ENCODE measurements around the gene BRPF1.

The BRPF1 gene

GRCh38 chr3:9779721-9780457 is 48.4 kb downstream of the BRPF1 start:
- H3K27me3 ChIP-seq (ENCODE audit: insufficient read depth, low read length): no peaks in the 10 kb centered on the region
- H3K79me2 ChIP-seq (ENCODE audit: control insufficient read depth, insufficient read depth, low read length, unreplicated experiment): no peaks in the 10 kb centered on the region
- peaks cover 19% of the 10 kb centered on the region for H3K4me1 ChIP-seq (ENCODE audit: control insufficient read depth, insufficient read depth, low read length, unreplicated experiment)
- no peak overlapping the region for H3K27ac ChIP-seq (ENCODE audit: low read depth, low read length)
- H3K4me3 ChIP-seq (ENCODE audit: low read depth, low read length): no peak overlapping the region
- H2AFZ ChIP-seq (ENCODE audit: low read length, unreplicated experiment): no peak overlapping the region
- peaks cover 10% of the 10 kb centered on the region; the same call in 1 of the 2 replicates for H3K36me3 ChIP-seq (ENCODE audit: insufficient read depth, low read length)

- Histone ChIP-seq H3K27me3 (ENCODE audit: insufficient read depth, low read length) (no peaks in the 10 kb centered on the region), H3K27ac (ENCODE audit: low read depth, low read length) (no peak overlapping the region), H3K4me1 (ENCODE audit: control insufficient read depth, insufficient read depth, low read length, unreplicated experiment) (peaks cover 19% of the 10 kb centered on the region), H3K36me3 (ENCODE audit: insufficient read depth, low read length) (peaks cover 13% of the 10 kb centered on the region; the same call in 1 of the 2 replicates), H3K79me2 (ENCODE audit: control insufficient read depth, insufficient read depth, low read length, unreplicated experiment) (no peaks in the 10 kb centered on the region), H3K4me3 (ENCODE audit: low read depth, low read length) (no peak overlapping the region), H2AFZ (ENCODE audit: low read length, unreplicated experiment) (no peak overlapping the region)
These were observed 48.9 kb downstream of the BRPF1 start for GRCh38 chr3:9780458-9780812.

GRCh38 chr3:9780910-9781309 is 49.4 kb downstream of the BRPF1 start:
- H3K79me2 ChIP-seq (ENCODE audit: control insufficient read depth, insufficient read depth, low read length, unreplicated experiment): no peaks in the 10 kb centered on the region
- peaks cover 13% of the 10 kb centered on the region; the same call in 1 of the 2 replicates for H3K36me3 ChIP-seq (ENCODE audit: insufficient read depth, low read length)
- no peak overlapping the region for H2AFZ ChIP-seq (ENCODE audit: low read length, unreplicated experiment)
- H3K27me3 ChIP-seq (ENCODE audit: insufficient read depth, low read length): no peaks in the 10 kb centered on the region
- peaks cover 19% of the 10 kb centered on the region for H3K4me1 ChIP-seq (ENCODE audit: control insufficient read depth, insufficient read depth, low read length, unreplicated experiment)
- H3K27ac ChIP-seq (ENCODE audit: low read depth, low read length): no peak overlapping the region
- no peak overlapping the region for H3K4me3 ChIP-seq (ENCODE audit: low read depth, low read length)

DNA sequence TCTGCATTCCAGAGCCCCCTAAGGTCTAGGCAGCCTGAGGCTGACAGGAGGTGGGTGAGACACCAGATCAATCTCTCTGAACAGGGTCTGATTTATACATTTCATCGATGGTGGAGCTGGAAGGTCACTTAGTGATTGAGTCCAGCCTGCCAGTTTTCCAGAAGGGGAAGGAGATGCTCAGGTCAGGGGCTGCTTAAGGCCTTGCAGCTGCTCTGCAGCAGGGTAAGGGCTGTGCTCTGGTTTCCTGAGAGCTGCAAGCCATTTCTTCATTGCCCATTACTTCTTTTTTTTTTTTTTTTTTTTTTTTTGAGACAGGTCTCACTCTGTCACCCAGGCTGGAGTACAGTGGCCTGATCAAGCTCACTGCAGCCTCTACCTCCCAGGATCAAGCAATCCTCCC is 50.0 kb downstream of the BRPF1 start:
- Histone ChIP-seq H2AFZ (ENCODE audit: low read length, unreplicated experiment) (no peak overlapping the region), H3K36me3 (ENCODE audit: insufficient read depth, low read length) (peaks cover 13% of the 10 kb centered on the region; the same call in 1 of the 2 replicates), H3K27ac (ENCODE audit: low read depth, low read length) (no peak overlapping the region), H3K27me3 (ENCODE audit: insufficient read depth, low read length) (no peaks in the 10 kb centered on the region), H3K4me3 (ENCODE audit: low read depth, low read length) (no peak overlapping the region), H3K4me1 (ENCODE audit: control insufficient read depth, insufficient read depth, low read length, unreplicated experiment) (peaks cover 19% of the 10 kb centered on the region), H3K79me2 (ENCODE audit: control insufficient read depth, insufficient read depth, low read length, unreplicated experiment) (no peaks in the 10 kb centered on the region)

DNA sequence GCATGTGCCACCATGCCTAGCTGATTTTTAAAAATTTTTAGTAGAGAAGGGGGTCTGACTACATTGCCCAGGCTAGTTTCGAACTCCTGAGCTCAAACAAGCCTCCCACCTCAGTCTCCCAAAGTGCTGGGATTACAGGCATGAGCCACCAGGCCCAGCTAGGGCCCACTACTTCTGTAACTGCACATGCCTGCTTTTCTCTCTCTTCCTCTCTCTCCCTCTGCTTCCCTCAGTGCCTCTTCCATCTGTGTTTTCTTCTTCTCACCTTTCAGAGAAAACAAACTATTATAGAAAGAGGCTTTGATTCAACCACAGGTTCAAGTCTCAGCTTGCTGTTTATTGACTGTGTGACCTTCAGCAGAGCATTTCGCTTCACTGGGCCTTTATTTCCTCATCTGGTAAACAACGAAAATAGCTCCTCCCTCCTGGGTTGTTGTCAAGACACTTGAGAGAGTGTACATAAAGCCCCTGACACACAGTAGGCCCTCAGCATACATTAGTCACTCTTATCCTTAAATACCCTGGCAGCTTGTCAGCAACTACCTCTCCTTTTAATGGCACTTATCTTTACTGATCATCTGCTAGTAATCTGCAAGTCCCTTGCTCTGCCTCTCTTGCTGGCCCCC is 50.6 kb downstream of the BRPF1 start:
- H3K27me3 ChIP-seq (ENCODE audit: insufficient read depth, low read length): no peaks in the 10 kb centered on the region
- no peak overlapping the region for H2AFZ ChIP-seq (ENCODE audit: low read length, unreplicated experiment)
- no peaks in the 10 kb centered on the region for H3K79me2 ChIP-seq (ENCODE audit: control insufficient read depth, insufficient read depth, low read length, unreplicated experiment)
- H3K4me3 ChIP-seq (ENCODE audit: low read depth, low read length): no peak overlapping the region
- H3K4me1 ChIP-seq (ENCODE audit: control insufficient read depth, insufficient read depth, low read length, unreplicated experiment): peaks cover 19% of the 10 kb centered on the region
- H3K27ac ChIP-seq (ENCODE audit: low read depth, low read length): no peak overlapping the region
- peaks cover 13% of the 10 kb centered on the region; the same call in 1 of the 2 replicates for H3K36me3 ChIP-seq (ENCODE audit: insufficient read depth, low read length)

DNA sequence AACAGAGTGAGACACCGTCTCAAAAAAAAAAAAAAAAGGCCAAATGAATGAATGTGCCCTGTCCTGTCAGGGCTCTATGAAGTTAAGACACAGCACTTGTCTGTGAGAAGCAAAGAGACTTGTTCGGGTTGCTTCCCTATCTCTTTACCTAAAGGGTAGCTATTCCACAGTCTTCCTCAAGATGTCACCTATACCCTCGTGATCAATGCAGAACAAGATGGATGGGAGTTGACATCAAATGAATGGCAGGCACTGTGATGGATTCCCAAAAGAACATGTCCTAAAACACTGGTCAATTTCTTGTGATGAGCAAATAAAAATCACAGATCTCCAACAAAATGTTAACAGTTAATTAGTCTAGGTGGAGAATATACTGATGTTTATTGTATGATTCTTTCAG is 51.2 kb downstream of the BRPF1 start:
- peaks cover 13% of the 10 kb centered on the region; the same call in 1 of the 2 replicates for H3K36me3 ChIP-seq (ENCODE audit: insufficient read depth, low read length)

GRCh38 chr3:9783954-9784353 is 52.4 kb downstream of the BRPF1 start:
- Histone ChIP-seq H3K27ac (ENCODE audit: low read depth, low read length) (no peak overlapping the region), H2AFZ (ENCODE audit: low read length, unreplicated experiment) (no peak overlapping the region), H3K4me1 (ENCODE audit: control insufficient read depth, insufficient read depth, low read length, unreplicated experiment) (peaks cover 1% of the 10 kb centered on the region), H3K27me3 (ENCODE audit: insufficient read depth, low read length) (no peaks in the 10 kb centered on the region), H3K36me3 (ENCODE audit: insufficient read depth, low read length) (peaks cover 13% of the 10 kb centered on the region; the same call in 1 of the 2 replicates), H3K79me2 (ENCODE audit: control insufficient read depth, insufficient read depth, low read length, unreplicated experiment) (no peaks in the 10 kb centered on the region), H3K4me3 (ENCODE audit: low read depth, low read length) (no peak overlapping the region)

More for the DNA sequence above, 51.2 kb downstream of the BRPF1 start:
- Histone ChIP-seq H3K79me2 (ENCODE audit: control insufficient read depth, insufficient read depth, low read length, unreplicated experiment) (no peaks in the 10 kb centered on the region), H2AFZ (ENCODE audit: low read length, unreplicated experiment) (no peak overlapping the region), H3K27ac (ENCODE audit: low read depth, low read length) (no peak overlapping the region), H3K4me1 (ENCODE audit: control insufficient read depth, insufficient read depth, low read length, unreplicated experiment) (peaks cover 13% of the 10 kb centered on the region), H3K27me3 (ENCODE audit: insufficient read depth, low read length) (no peaks in the 10 kb centered on the region), H3K4me3 (ENCODE audit: low read depth, low read length) (no peak overlapping the region)

- no peak overlapping the region for H3K4me3 ChIP-seq (ENCODE audit: low read depth, low read length)
- no peaks in the 10 kb centered on the region for H3K27me3 ChIP-seq (ENCODE audit: insufficient read depth, low read length)
- no peak overlapping the region for H3K27ac ChIP-seq (ENCODE audit: low read depth, low read length)
- no peak overlapping the region for H2AFZ ChIP-seq (ENCODE audit: low read length, unreplicated experiment)
- H3K4me1 ChIP-seq (ENCODE audit: control insufficient read depth, insufficient read depth, low read length, unreplicated experiment): no peaks in the 10 kb centered on the region
- no peaks in the 10 kb centered on the region for H3K79me2 ChIP-seq (ENCODE audit: control insufficient read depth, insufficient read depth, low read length, unreplicated experiment)
- H3K36me3 ChIP-seq (ENCODE audit: insufficient read depth, low read length): peaks cover 13% of the 10 kb centered on the region; the same call in 1 of the 2 replicates
These were observed 53.4 kb downstream of the BRPF1 start for GRCh38 chr3:9784965-9785364.

DNA sequence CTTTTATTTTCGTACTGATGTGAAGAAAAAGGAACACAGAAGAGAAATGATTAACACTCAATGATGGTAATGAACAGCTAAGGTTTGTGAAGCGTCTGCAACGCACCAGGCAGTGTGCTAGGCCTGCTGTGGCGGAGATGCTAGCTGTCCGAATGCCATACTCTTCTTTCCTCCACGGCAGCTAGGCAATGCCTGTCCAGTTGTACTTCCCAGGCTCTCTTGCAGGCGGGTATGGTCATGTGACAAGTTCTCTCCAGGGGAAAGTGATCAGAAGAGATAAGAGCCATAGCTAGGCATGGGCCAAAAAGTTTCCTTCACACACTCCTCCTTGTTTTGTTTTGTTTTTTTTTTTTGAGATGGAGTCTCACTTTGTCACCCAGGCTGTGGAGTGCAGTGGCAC is 54.1 kb downstream of the BRPF1 start:
- H3K27ac ChIP-seq (ENCODE audit: low read depth, low read length): no peak overlapping the region
- H3K36me3 ChIP-seq (ENCODE audit: insufficient read depth, low read length): peaks cover 13% of the 10 kb centered on the region; the same call in 1 of the 2 replicates
- no peaks in the 10 kb centered on the region for H3K79me2 ChIP-seq (ENCODE audit: control insufficient read depth, insufficient read depth, low read length, unreplicated experiment)
- no peaks in the 10 kb centered on the region for H3K27me3 ChIP-seq (ENCODE audit: insufficient read depth, low read length)
- no peaks in the 10 kb centered on the region for H3K4me1 ChIP-seq (ENCODE audit: control insufficient read depth, insufficient read depth, low read length, unreplicated experiment)
- H3K4me3 ChIP-seq (ENCODE audit: low read depth, low read length): no peak overlapping the region
- H2AFZ ChIP-seq (ENCODE audit: low read length, unreplicated experiment): no peak overlapping the region

GRCh38 chr3:9786209-9786739 is 54.7 kb downstream of the BRPF1 start:
- no peaks in the 10 kb centered on the region for H3K27me3 ChIP-seq (ENCODE audit: insufficient read depth, low read length)
- H3K4me1 ChIP-seq (ENCODE audit: control insufficient read depth, insufficient read depth, low read length, unreplicated experiment): peaks cover under 1% of the 10 kb centered on the region
- H3K79me2 ChIP-seq (ENCODE audit: control insufficient read depth, insufficient read depth, low read length, unreplicated experiment): no peaks in the 10 kb centered on the region
- H3K4me3 ChIP-seq (ENCODE audit: low read depth, low read length): no peak overlapping the region
- H2AFZ ChIP-seq (ENCODE audit: low read length, unreplicated experiment): no peak overlapping the region
- H3K27ac ChIP-seq (ENCODE audit: low read depth, low read length): no peak overlapping the region
- H3K36me3 ChIP-seq (ENCODE audit: insufficient read depth, low read length): peaks cover 13% of the 10 kb centered on the region; the same call in 1 of the 2 replicates
